HUES64 (cell line): ENCODE results near the gene FUT6. TPM values are rescaled to one million over a fixed set of nuclear protein-coding genes. Genes with fewer than 3 reads are reported as not detected.
"Not testable (repeated sequence)": the region's sequence is repeated elsewhere in the genome, so short reads cannot be mapped to it uniquely, and the experiment has no call there.

Experiments used
- H3K27ac ChIP-seq: 2 replicates; pipeline ENCODE4 v1.7.0; 2013; ENCODE audit warnings: low read depth, low read length, inconsistent platforms
- H3K27me3 ChIP-seq: 2 replicates; pipeline ENCODE4 v1.6.1; 2013; ENCODE audit warnings: mild to moderate bottlenecking, low read length; ENCODE audit not compliant: insufficient read depth
- H3K36me3 ChIP-seq: 2 replicates; pipeline ENCODE4 v1.6.1; 2013; ENCODE audit warnings: mild to moderate bottlenecking, low read length; ENCODE audit not compliant: insufficient read depth
- H3K4me1 ChIP-seq: 2 replicates; pipeline ENCODE4 v1.6.1; 2013; ENCODE audit warnings: mild to moderate bottlenecking, low read length, moderate library complexity; ENCODE audit not compliant: insufficient read depth
- H3K4me3 ChIP-seq: 2 replicates; pipeline ENCODE4 v1.5.1; 2013; ENCODE audit warnings: mild to moderate bottlenecking, low read length, moderate library complexity
- H3K9ac ChIP-seq: 2 replicates; pipeline ENCODE4 v1.6.1; 2013; ENCODE audit warnings: mild to moderate bottlenecking, low read depth, low read length
- H3K9me3 ChIP-seq: 2 replicates; pipeline ENCODE4 v1.6.1; 2013; ENCODE audit warnings: low read depth, low read length; ENCODE audit not compliant: insufficient read depth
- WGBS: fragments of 150-250, 120-280 bp; methylation state at CpG from one replicate; pipeline ENCODE4 v1.1.7; 2013; ENCODE audit warnings: missing lambda C conversion rate; 5-methylcytosine and 5-hydroxymethylcytosine counted together
- polyA plus RNA-seq, 2 experiments: library from polyadenylated mRNA; stranded (reverse); fragments of 50-300 nt; gene quantifications; one replicate each; pipeline ENCODE4 v1.2.3, GENCODE V29; 2013

Gene FUT6
- not detected for polyA plus RNA-seq (2013, experiment 1 of 2)
- not detected for polyA plus RNA-seq (2013, experiment 2 of 2)

DNA sequence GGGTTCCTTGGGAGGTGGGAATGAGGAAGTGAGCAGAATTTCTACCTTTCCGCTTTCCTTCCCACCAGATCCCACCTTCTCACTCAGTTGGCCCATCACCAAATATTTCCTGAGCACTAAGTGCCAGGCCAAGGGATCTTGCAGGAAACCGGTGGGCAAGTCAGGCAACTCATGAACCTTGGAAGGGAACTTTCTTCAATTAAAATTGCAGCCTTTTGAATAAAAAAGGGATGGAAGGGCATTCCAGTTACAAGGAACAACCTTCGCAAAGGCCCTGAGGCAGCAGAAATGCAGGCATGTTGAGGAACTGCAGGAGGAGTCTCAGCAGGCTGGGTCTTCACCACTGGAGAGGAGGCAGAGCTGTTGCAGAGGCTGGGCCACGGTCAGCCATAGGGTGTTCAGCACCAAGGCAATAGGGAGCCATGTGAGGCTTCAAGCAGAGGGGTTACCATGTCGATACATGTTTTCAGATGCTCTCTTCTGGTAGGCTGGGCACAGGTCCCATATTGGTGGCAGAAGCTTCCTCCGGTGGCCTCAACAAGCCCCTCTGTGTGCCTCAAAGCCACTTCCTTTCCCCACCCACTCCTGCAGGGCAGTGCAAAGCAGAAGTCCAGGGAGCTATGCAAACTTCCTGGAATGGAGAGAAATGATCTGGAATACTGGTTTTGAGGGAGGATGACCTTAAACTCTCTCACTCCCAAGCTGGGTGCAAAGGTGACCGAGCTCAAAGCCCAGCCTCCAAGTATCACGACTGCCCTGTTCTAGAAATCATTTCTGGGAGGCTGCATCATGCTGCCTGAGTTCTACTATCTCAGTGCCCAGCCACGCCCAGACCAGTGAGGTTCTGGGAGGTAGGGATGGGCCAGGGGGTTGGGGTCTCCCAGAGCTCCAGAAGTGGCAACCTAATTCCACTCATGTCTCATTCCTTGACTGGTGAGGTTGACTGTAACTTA lies at the start of gene FUT6:
TSS of gene FUT6 (minus strand) at position 638 of the 953 bp plus-strand sequence. CDS start 7,135 bp downstream, outside the sequence.
- H3K4me1 ChIP-seq, result no peaks in the 10 kb centered on the region
- 92% methylated on average over 9 of the region's 9 CpGs for WGBS
- no peaks in the 10 kb centered on the region for H3K9me3 ChIP-seq
- H3K27ac ChIP-seq, result no peak within 1 kb of the TSS
- H3K4me3 ChIP-seq, result no peak within 1 kb of the TSS
- H3K27me3 ChIP-seq, result no peaks in the 10 kb centered on the region
- H3K9ac ChIP-seq, result no peak within 1 kb of the TSS
- H3K36me3 ChIP-seq, result no peaks in the 10 kb centered on the region

- not testable (repeated sequence) for H3K27me3 ChIP-seq, H3K9me3 ChIP-seq, H3K4me3 ChIP-seq, H3K4me1 ChIP-seq, H3K9ac ChIP-seq, H3K36me3 ChIP-seq, H3K27ac ChIP-seq
- 84% methylated on average over 11 of the region's 11 CpGs for WGBS
Observed at GRCh38 chr19:5884065-5884811, 44.7 kb upstream of the FUT6 start.

- 88% methylated on average over 10 of the region's 13 CpGs for WGBS
- not testable (repeated sequence) for H3K9me3 ChIP-seq, H3K4me1 ChIP-seq, H3K36me3 ChIP-seq, H3K9ac ChIP-seq, H3K4me3 ChIP-seq, H3K27me3 ChIP-seq, H3K27ac ChIP-seq
Observed at GRCh38 chr19:5883157-5883873, 43.8 kb upstream of the FUT6 start.

DNA sequence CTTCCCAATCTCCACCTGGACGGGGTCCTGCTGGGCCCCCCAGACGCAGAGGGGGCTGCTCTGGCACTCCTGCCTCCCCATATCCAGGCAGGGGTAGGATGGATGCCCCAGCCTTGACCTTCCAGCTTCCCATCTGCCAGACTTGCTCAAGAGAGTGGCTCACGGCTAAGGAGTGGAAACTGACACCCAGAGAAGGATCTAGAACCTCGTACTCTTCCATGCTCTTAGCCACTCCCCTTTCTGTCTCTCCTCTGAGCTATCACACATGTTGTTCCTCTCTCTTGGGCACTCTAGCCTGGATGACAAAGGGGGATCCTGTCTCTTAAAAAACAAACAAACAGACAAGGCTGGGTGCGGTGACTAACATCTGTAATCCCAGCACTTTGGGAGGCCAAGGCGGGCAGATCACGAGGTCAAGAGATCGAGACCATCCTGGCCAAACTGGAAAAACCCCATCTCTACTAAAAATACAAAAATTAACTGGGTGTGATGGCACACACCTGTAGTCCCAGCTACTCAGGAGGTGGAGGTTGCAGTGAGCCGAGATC lies 43.0 kb upstream of the FUT6 start:
- Histone ChIP-seq H3K4me1 (peaks cover 3% of the 10 kb centered on the region; the same call in 1 of the 2 replicates), H3K9ac (no peak overlapping the region), H3K9me3 (no peaks in the 10 kb centered on the region), H3K27ac (no peak overlapping the region), H3K4me3 (no peak overlapping the region), H3K27me3 (no peaks in the 10 kb centered on the region), H3K36me3 (no peaks in the 10 kb centered on the region)
- WGBS, result 81% methylated on average over 9 of the region's 9 CpGs

GRCh38 chr19:5881543-5882299 lies 42.2 kb upstream of the FUT6 start:
- WGBS, result 66% methylated on average over 16 of the region's 19 CpGs
- Histone ChIP-seq H3K4me1 (peaks cover 3% of the 10 kb centered on the region; the same call in 1 of the 2 replicates), H3K27ac (no peak overlapping the region), H3K9ac (no peak overlapping the region), H3K36me3 (no peaks in the 10 kb centered on the region), H3K9me3 (no peaks in the 10 kb centered on the region), H3K27me3 (no peaks in the 10 kb centered on the region), H3K4me3 (no peak overlapping the region)

DNA sequence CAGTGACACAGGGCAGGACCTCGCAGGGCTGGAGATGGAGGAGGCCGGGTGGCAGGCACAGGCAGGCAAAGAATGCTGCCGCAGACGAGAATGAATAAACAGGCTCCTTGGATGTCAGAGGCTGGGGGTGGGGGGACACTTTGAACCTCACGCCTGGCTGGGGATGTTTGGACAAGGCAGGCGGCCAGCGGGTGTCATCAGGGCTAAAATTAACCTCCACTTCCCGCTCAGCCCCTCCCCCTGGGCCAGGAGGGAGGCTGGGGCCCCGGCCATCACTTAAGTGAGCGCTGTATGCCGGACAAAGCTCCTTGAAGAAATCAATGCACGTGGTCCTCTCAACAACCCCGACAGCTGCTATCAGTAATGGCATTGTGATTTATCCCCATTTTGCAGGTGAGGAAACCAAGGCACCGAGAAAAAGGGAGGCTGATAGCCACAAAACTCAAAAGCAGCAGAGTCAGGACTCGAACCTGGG lies 41.1 kb upstream of the FUT6 start:
- Histone ChIP-seq H3K9ac (no peak overlapping the region), H3K4me1 (peaks cover 3% of the 10 kb centered on the region; the same call in 1 of the 2 replicates), H3K27ac (no peak overlapping the region), H3K4me3 (no peak overlapping the region), H3K9me3 (no peaks in the 10 kb centered on the region), H3K27me3 (no peaks in the 10 kb centered on the region), H3K36me3 (no peaks in the 10 kb centered on the region)
- 37% methylated on average over 15 of the region's 15 CpGs for WGBS

- Histone ChIP-seq H3K36me3 (no peaks in the 10 kb centered on the region), H3K9ac (no peak overlapping the region), H3K4me3 (no peak overlapping the region), H3K27ac (no peak overlapping the region), H3K9me3 (no peaks in the 10 kb centered on the region), H3K27me3 (no peaks in the 10 kb centered on the region), H3K4me1 (peaks cover 3% of the 10 kb centered on the region; the same call in 1 of the 2 replicates)
- WGBS, result 57% methylated on average over 5 of the region's 6 CpGs
Observed at GRCh38 chr19:5880196-5880595, 40.7 kb upstream of the FUT6 start.

DNA sequence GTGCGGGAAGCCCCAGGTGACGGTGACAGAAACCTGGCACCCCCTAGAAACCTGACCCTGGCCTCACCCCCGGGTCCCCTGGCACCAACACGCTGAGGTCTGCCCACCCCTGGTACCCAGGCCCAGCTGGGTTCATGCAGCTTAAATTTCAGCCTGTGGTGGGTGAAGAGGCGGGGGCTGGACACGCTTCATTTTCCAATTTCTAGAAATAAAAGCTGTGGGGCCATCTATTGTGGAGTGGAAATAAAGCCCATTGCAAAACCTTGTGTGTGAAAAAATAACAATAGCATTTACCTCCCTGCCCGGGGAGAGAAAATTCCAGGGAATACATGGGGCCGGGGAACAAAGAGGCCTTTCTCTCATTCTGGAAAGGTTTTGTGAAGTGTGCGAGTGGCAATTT lies 38.4 kb upstream of the FUT6 start:
- no peaks in the 10 kb centered on the region for H3K9me3 ChIP-seq
- H3K27ac ChIP-seq, result no peak overlapping the region
- H3K4me3 ChIP-seq, result no peak overlapping the region
- peaks cover 3% of the 10 kb centered on the region; the same call in 1 of the 2 replicates for H3K4me1 ChIP-seq
- 86% methylated on average over 9 of the region's 9 CpGs for WGBS
- no peak overlapping the region for H3K9ac ChIP-seq
- H3K36me3 ChIP-seq, result no peaks in the 10 kb centered on the region
- H3K27me3 ChIP-seq, result no peaks in the 10 kb centered on the region

GRCh38 chr19:5877427-5877826 lies 37.9 kb upstream of the FUT6 start:
- H3K4me1 ChIP-seq, result peaks cover 3% of the 10 kb centered on the region; the same call in 1 of the 2 replicates
- WGBS, result 93% methylated on average over 8 of the region's 8 CpGs

DNA sequence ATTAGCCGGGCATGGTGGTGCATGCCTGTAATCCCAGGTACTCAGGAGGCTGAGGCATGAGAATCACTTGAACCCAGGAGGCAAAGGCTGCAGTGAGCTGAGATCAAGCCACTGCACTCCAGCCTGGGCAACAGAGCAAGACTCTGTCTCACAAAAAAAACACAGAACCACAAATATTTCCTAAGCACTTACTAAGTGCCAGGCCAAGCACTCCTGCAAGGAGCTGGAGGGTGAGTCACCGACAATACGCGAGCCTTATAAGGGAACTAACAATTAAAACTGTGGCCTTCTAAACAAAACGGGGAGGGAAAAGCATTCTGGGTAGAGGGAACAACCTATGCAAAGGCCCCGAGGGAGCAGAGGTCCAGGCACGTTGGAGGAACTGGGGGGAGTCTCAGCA lies 35.0 kb upstream of the FUT6 start:
- H3K27ac ChIP-seq, H3K27me3 ChIP-seq, H3K36me3 ChIP-seq, H3K4me1 ChIP-seq, H3K9ac ChIP-seq, H3K9me3 ChIP-seq, H3K4me3 ChIP-seq: not testable (repeated sequence)
- WGBS, result 84% methylated on average over 7 of the region's 7 CpGs

More at GRCh38 chr19:5877427-5877826, 37.9 kb upstream of the FUT6 start:
- H3K9me3 ChIP-seq, result no peaks in the 10 kb centered on the region
- no peak overlapping the region for H3K4me3 ChIP-seq
- H3K9ac ChIP-seq, result no peak overlapping the region
- H3K36me3 ChIP-seq, result no peaks in the 10 kb centered on the region
- no peak overlapping the region for H3K27ac ChIP-seq
- no peaks in the 10 kb centered on the region for H3K27me3 ChIP-seq
